Measurements from ENCODE around the gene PPP2R2B.
"Not testable (repeated sequence)": the region's sequence is repeated elsewhere in the genome, so short reads cannot be mapped to it uniquely, and the experiment has no call there.

PPP2R2B gene

GRCh38 chr5:146561711-146562110 lies 316.8 kb downstream of the PPP2R2B start:
- TF ChIP-seq CTCF (IDR thresholded peaks at IDR 0.05; ENCODE audit: borderline replicate concordance, insufficient read depth, low read depth, low read length), result no peak
- H3K4me3 ChIP-seq (ENCODE audit: low read depth, low read length), result no peak overlapping the region

- no peak for TF ChIP-seq CTCF (IDR thresholded peaks at IDR 0.05; ENCODE audit: borderline replicate concordance, insufficient read depth, low read depth, low read length)
- H3K4me3 ChIP-seq (ENCODE audit: low read depth, low read length), result no peak overlapping the region
Observed at GRCh38 chr5:146560205-146560812, 318.2 kb downstream of the PPP2R2B start.

- not testable (repeated sequence) for H3K4me3 ChIP-seq (ENCODE audit: low read depth, low read length)
Observed at GRCh38 chr5:146556884-146557283, 321.7 kb downstream of the PPP2R2B start.

GRCh38 chr5:146553446-146553845 lies 325.1 kb downstream of the PPP2R2B start:
- H3K4me3 ChIP-seq (ENCODE audit: low read depth, low read length), result no peak overlapping the region
- no peak for TF ChIP-seq CTCF (IDR thresholded peaks at IDR 0.05; ENCODE audit: borderline replicate concordance, insufficient read depth, low read depth, low read length)

More at GRCh38 chr5:146556884-146557283, 321.7 kb downstream of the PPP2R2B start:
- peak; percentile 26; the same call in 1 of the 2 replicates for TF ChIP-seq CTCF (IDR thresholded peaks at IDR 0.05; ENCODE audit: borderline replicate concordance, insufficient read depth, low read depth, low read length)

- H3K4me3 ChIP-seq (ENCODE audit: low read depth, low read length), result no peak overlapping the region
- TF ChIP-seq CTCF (IDR thresholded peaks at IDR 0.05; ENCODE audit: borderline replicate concordance, insufficient read depth, low read depth, low read length), result no peak
Observed at GRCh38 chr5:146549615-146550014, 328.9 kb downstream of the PPP2R2B start.

GRCh38 chr5:146548781-146549449 lies 329.6 kb downstream of the PPP2R2B start:
- H3K4me3 ChIP-seq (ENCODE audit: low read depth, low read length), result no peak overlapping the region
- TF ChIP-seq CTCF (IDR thresholded peaks at IDR 0.05; ENCODE audit: borderline replicate concordance, insufficient read depth, low read depth, low read length), result no peak

GRCh38 chr5:146544232-146544631 lies 334.3 kb downstream of the PPP2R2B start:
- H3K4me3 ChIP-seq (ENCODE audit: low read depth, low read length), result no peak overlapping the region
- TF ChIP-seq CTCF (IDR thresholded peaks at IDR 0.05; ENCODE audit: borderline replicate concordance, insufficient read depth, low read depth, low read length), result no peak
